PC-3 (cell line): ENCODE data around the gene FAM53B. TPM values are rescaled to one million over a fixed set of nuclear protein-coding genes. Genes with fewer than 3 reads are reported as not detected.

Experiments used
- ATAC-seq: fragments of 200-7000 bp; cut with Tn5 transposase; 2 replicates; pipeline ENCODE4 v1.9.1; 2020; ENCODE audit warnings: mild to moderate bottlenecking, moderate library complexity
- BruUV-seq: library from RNA; stranded (reverse); fragments of 400-500 nt; replicated peaks from 2 replicates; lab custom pipeline; 2021; lab: Mats Ljungman, UMichigan
- CTCF ChIA-PET: fragments of 300-600 bp; sonication (Branson Sonifier 250); formaldehyde crosslinking; loops from one replicate; lab custom pipeline; 2022; ENCODE audit warnings: antibody characterized with exemption; lab: Charles Lee
- POLR2A ChIA-PET: fragments of 300-600 bp; sonication (Branson Sonifier 250); formaldehyde crosslinking; loops from one replicate; lab custom pipeline; 2022; ENCODE audit warnings: antibody characterized with exemption; ENCODE audit not compliant: unreplicated experiment; lab: Charles Lee
- DNase-seq: peaks from one replicate; pipeline ENCODE4 v3.0.0-alpha.2; 2015
- H2AFZ ChIP-seq: fragments of 300-600 bp; sonication (generic); 2 replicates; pipeline ENCODE4 v1.6.0; 2016; ENCODE audit warnings: antibody characterized with exemption, low read length
- H3F3A ChIP-seq: fragments of 300-600 bp; sonication (generic); one replicate; pipeline ENCODE4 v1.6.0; 2017; ENCODE audit warnings: antibody characterized with exemption, low read length, control low read depth, mild to moderate bottlenecking; ENCODE audit not compliant: unreplicated experiment
- H3K27ac ChIP-seq: fragments of 300-600 bp; sonication (generic); 2 replicates; pipeline ENCODE4 v1.5.1; 2016; ENCODE audit warnings: mild to moderate bottlenecking, low read length
- H3K27me3 ChIP-seq: fragments of 300-600 bp; sonication (generic); 2 replicates; pipeline ENCODE4 v1.6.1; 2016; ENCODE audit warnings: low read length, mixed read lengths
- H3K36me3 ChIP-seq: fragments of 300-600 bp; sonication (generic); 2 replicates; pipeline ENCODE4 v1.6.1; 2016; ENCODE audit warnings: low read depth, mixed run types, low read length, mixed read lengths
- H3K4me1 ChIP-seq: fragments of 300-600 bp; sonication (generic); 2 replicates; pipeline ENCODE4 v1.5.1; 2016; ENCODE audit warnings: low read length; ENCODE audit not compliant: insufficient read depth
- H3K4me2 ChIP-seq: fragments of 300-600 bp; sonication (generic); 2 replicates; pipeline ENCODE4 v1.6.0; 2016; ENCODE audit warnings: low read length
- H3K4me3 ChIP-seq: fragments of 300-600 bp; sonication (generic); 2 replicates; pipeline ENCODE4 v1.5.1; 2016; ENCODE audit warnings: mild to moderate bottlenecking, low read length, mixed read lengths
- H3K79me2 ChIP-seq: fragments of 300-600 bp; sonication (generic); 2 replicates; pipeline ENCODE4 v1.6.1; 2017; ENCODE audit warnings: low read length, mixed read lengths
- H3K9ac ChIP-seq: fragments of 300-600 bp; sonication (generic); 2 replicates; pipeline ENCODE4 v1.6.0; 2016; ENCODE audit warnings: mild to moderate bottlenecking, low read length
- H3K9me2 ChIP-seq: fragments of 300-600 bp; sonication (generic); replicated peaks from 2 replicates; pipeline ENCODE4 v1.6.1; 2016; ENCODE audit warnings: mixed run types, low read length, mixed read lengths
- H3K9me3 ChIP-seq: fragments of 300-600 bp; sonication (generic); 2 replicates; pipeline ENCODE4 v1.6.1; 2016; ENCODE audit warnings: low read length, mixed read lengths
- H4K20me1 ChIP-seq: fragments of 300-600 bp; sonication (generic); 2 replicates; pipeline ENCODE4 v1.6.1; 2016; ENCODE audit warnings: low read length, mixed read lengths
- CTCF ChIP-seq: fragments of 300-600 bp; sonication (generic); conservative IDR thresholded peaks from 2 replicates; pipeline ENCODE4 v1.5.1; 2017; ENCODE audit warnings: antibody characterized with exemption, low read depth, mild to moderate bottlenecking, low read length
- EZH2 ChIP-seq: fragments of 300-600 bp; sonication (generic); IDR thresholded peaks from one replicate; pipeline ENCODE4 v1.6.1; 2017; ENCODE audit warnings: antibody characterized with exemption, mild to moderate bottlenecking, low read length; ENCODE audit not compliant: unreplicated experiment
- EZH2phosphoT487 ChIP-seq: fragments of 300-600 bp; sonication (generic); IDR thresholded peaks from 2 replicates; pipeline ENCODE4 v1.6.1; 2018; ENCODE audit warnings: mild to moderate bottlenecking, antibody characterized with exemption, low read length, borderline replicate concordance
- intact Hi-C: fragments of 100-400 bp; cut with micrococcal nuclease; formaldehyde crosslinking; loops from 2 replicates; pipeline ENCODE4 v1.9.0; 2023
- total RNA-seq: library from RNA; depleted of rRNA; stranded (reverse); fragments of >200 nt; gene quantifications from 2 replicates; pipeline ENCODE4 v1.2.3, GENCODE V29; 2014

FAM53B gene
- total RNA-seq, 1 experiment from 2014 or later = 19.4 TPM

- intact Hi-C loops = no loop called here
- no peak overlapping the region for H3K4me3 ChIP-seq
- ChIA-PET POLR2A (no interaction called here), CTCF (no interaction called here)
- no peak overlapping the region for H3K27ac ChIP-seq
- no peak for TF ChIP-seq EZH2phosphoT487
- no peak for TF ChIP-seq EZH2
- TF ChIP-seq CTCF = no peak
- no peak overlapping the region for H3K9ac ChIP-seq
- no peaks in the 10 kb centered on the region for H3K79me2 ChIP-seq
- DNase-seq = no peak
- no TSS peak for BruUV-seq
- no peaks in the 10 kb centered on the region for H3K9me2 ChIP-seq
- H4K20me1 ChIP-seq = no peaks in the 10 kb centered on the region
- H3K9me3 ChIP-seq = no peaks in the 10 kb centered on the region
- H3K4me1 ChIP-seq = no peaks in the 10 kb centered on the region
- no peaks in the 10 kb centered on the region for H3K27me3 ChIP-seq
- H3K36me3 ChIP-seq = no peaks in the 10 kb centered on the region
- no peak overlapping the region for H3K4me2 ChIP-seq
- ATAC-seq = no peak
- no peak overlapping the region for H2AFZ ChIP-seq
- no peaks in the 10 kb centered on the region for H3F3A ChIP-seq
Observed at GRCh38 chr10:124637091-124637700, 107.0 kb downstream of the FAM53B start.

- TF ChIP-seq EZH2phosphoT487 = no peak
- TF ChIP-seq EZH2 = no peak
- TF ChIP-seq CTCF = no peak
- intact Hi-C loops = no loop called here
- H3K27ac ChIP-seq = no peak overlapping the region
- ATAC-seq = no peak
- no peak overlapping the region for H2AFZ ChIP-seq
- H3F3A ChIP-seq = no peaks in the 10 kb centered on the region
- H3K4me1 ChIP-seq = no peaks in the 10 kb centered on the region
- no TSS peak for BruUV-seq
- H4K20me1 ChIP-seq = no peaks in the 10 kb centered on the region
- no peak for DNase-seq
- H3K9me2 ChIP-seq = no peaks in the 10 kb centered on the region
- no peak overlapping the region for H3K9ac ChIP-seq
- H3K4me2 ChIP-seq = no peak overlapping the region
- no peaks in the 10 kb centered on the region for H3K36me3 ChIP-seq
- no peaks in the 10 kb centered on the region for H3K79me2 ChIP-seq
- H3K27me3 ChIP-seq = no peaks in the 10 kb centered on the region
- ChIA-PET POLR2A (no interaction called here), CTCF (no interaction called here)
- no peak overlapping the region for H3K4me3 ChIP-seq
- H3K9me3 ChIP-seq = no peaks in the 10 kb centered on the region
Observed at GRCh38 chr10:124636271-124636995, 107.7 kb downstream of the FAM53B start.

- no peak for ATAC-seq
- Histone ChIP-seq H3K9me2 (no peaks in the 10 kb centered on the region), H4K20me1 (no peaks in the 10 kb centered on the region), H3K27ac (no peak overlapping the region), H3K9ac (no peak overlapping the region), H2AFZ (no peak overlapping the region), H3K4me2 (no peak overlapping the region), H3F3A (no peaks in the 10 kb centered on the region), H3K4me3 (no peak overlapping the region), H3K9me3 (no peaks in the 10 kb centered on the region), H3K79me2 (no peaks in the 10 kb centered on the region), H3K4me1 (no peaks in the 10 kb centered on the region; the same call in 1 of the 2 replicates), H3K36me3 (no peaks in the 10 kb centered on the region), H3K27me3 (no peaks in the 10 kb centered on the region)
- CTCF ChIA-PET = no interaction called here
- intact Hi-C loops = no loop called here
- POLR2A ChIA-PET = no interaction called here
- no peak for TF ChIP-seq EZH2
- TF ChIP-seq EZH2phosphoT487 = no peak
- TF ChIP-seq CTCF = no peak
- DNase-seq = no peak
- no TSS peak for BruUV-seq
Observed at GRCh38 chr10:124632566-124632965, 111.6 kb downstream of the FAM53B start.
